K562 (cell line): ENCODE data around the gene CFAP221. TPM values are rescaled to one million over a fixed set of nuclear protein-coding genes. Genes with fewer than 3 reads are reported as not detected.

Experiments used
- ATAC-seq: fragments of 200-7000 bp; cut with Tn5 transposase; 3 replicates; pipeline ENCODE4 v1.9.1; 2020; ENCODE audit warnings: moderate library complexity
- BruUV-seq: library from RNA; stranded (reverse); fragments of 400-500 nt; replicated peaks from 2 replicates; lab custom pipeline; 2021; lab: Mats Ljungman, UMichigan
- CTCF ChIA-PET: fragments of 300-600 bp; formaldehyde crosslinking; extraction: SDS; loops from one replicate; lab custom pipeline; 2021; ENCODE audit warnings: low intra/inter-chr PET ratio; lab: Yijun Ruan, JAX
- POLR2A ChIA-PET: fragments of 300-600, 350-650 bp; sonication (Branson Sonifier 250); formaldehyde crosslinking; extraction: SDS; loops from one replicate; lab custom pipeline; 2021; ENCODE audit warnings: antibody characterized with exemption, inconsistent platforms; lab: Yijun Ruan, JAX
- DNase-seq, 4 experiments: peaks; one replicate each; pipeline versions ENCODE4 v3.0.0 to v3.0.0-alpha.2; 2011 to 2018; ENCODE audit warnings: low spot score in 3 of 4, mixed read lengths in 3 of 4; ENCODE audit errors: extremely low read depth in 1 of 4
- FAIRE-seq: peaks from 2 replicates; lab custom pipeline; 2011; peaks lifted over from hg19 to GRCh38; lab: Jason Lieb, UNC
- H2AFZ ChIP-seq: 2 replicates; pipeline ENCODE4 v1.6.0; 2011; ENCODE audit warnings: low read depth, low read length, control low read depth, inconsistent platforms
- H3K27ac ChIP-seq: fragments of 200-600 bp; 3 replicates; pipeline ENCODE4 v1.8.0; 2011; ENCODE audit warnings: low read depth, mild to moderate bottlenecking, control low read depth, inconsistent platforms, low read length, moderate library complexity, mixed read lengths; ENCODE audit errors: extremely low read depth
- H3K27me3 ChIP-seq, 2 experiments: fragments of 300-600 bp in 1 of 2; 2 replicates in 1 of 2; 3 replicates in 1 of 2; pipeline versions ENCODE4 v1.6.0 to v1.8.0; 2011; ENCODE audit warnings: inconsistent platforms in 2 of 2, low read length in 2 of 2, mild to moderate bottlenecking in 1 of 2, mixed read lengths in 1 of 2, moderate library complexity in 1 of 2; ENCODE audit not compliant: control insufficient read depth in 2 of 2, insufficient read depth in 2 of 2
- H3K36me3 ChIP-seq: fragments of 300-600 bp; 3 replicates; pipeline ENCODE4 v1.8.0; 2011; ENCODE audit warnings: mild to moderate bottlenecking, low read length, inconsistent platforms; ENCODE audit not compliant: control insufficient read depth, insufficient read depth
- H3K4me1 ChIP-seq, 2 experiments: fragments of 200-600 bp in 1 of 2; replicated peaks in 1 of 2; 2 replicates in 1 of 2; 3 replicates in 1 of 2; pipeline versions ENCODE4 v1.5.1 to v1.8.0; 2011; ENCODE audit warnings: inconsistent platforms in 2 of 2, low read length in 2 of 2, mild to moderate bottlenecking in 1 of 2, mixed read lengths in 1 of 2, moderate library complexity in 1 of 2; ENCODE audit not compliant: control insufficient read depth in 2 of 2, insufficient read depth in 2 of 2
- H3K4me2 ChIP-seq: 2 replicates; pipeline ENCODE4 v1.6.1; 2011; ENCODE audit warnings: low read length, control low read depth, inconsistent platforms, mixed read lengths; ENCODE audit not compliant: insufficient read depth
- H3K4me3 ChIP-seq: fragments of 200-600 bp; sonication (generic), shearing (Covaris generic); 2 replicates; pipeline ENCODE4 v1.5.1; 2016; ENCODE audit warnings: control low read depth, inconsistent platforms
- H3K79me2 ChIP-seq: fragments of 200-600 bp; 3 replicates; pipeline ENCODE4 v1.8.0; 2011; ENCODE audit warnings: low read length, inconsistent platforms; ENCODE audit not compliant: control insufficient read depth, insufficient read depth
- H3K9ac ChIP-seq, 2 experiments: 2 replicates each; pipeline versions ENCODE4 v1.6.0 to v1.6.1; 2011; ENCODE audit warnings: low read depth in 2 of 2, low read length in 2 of 2, control low read depth in 1 of 2, inconsistent platforms in 1 of 2, mild to moderate bottlenecking in 1 of 2, mixed read lengths in 1 of 2; ENCODE audit not compliant: insufficient read depth in 1 of 2
- H3K9me1 ChIP-seq: one replicate; pipeline ENCODE4 v1.6.0; 2011; ENCODE audit warnings: inconsistent platforms, mild to moderate bottlenecking, low read length, moderate library complexity; ENCODE audit not compliant: control insufficient read depth, insufficient read depth
- H3K9me3 ChIP-seq: replicated peaks from 2 replicates; pipeline ENCODE4 v1.5.1; 2011; ENCODE audit warnings: low read depth, low read length, inconsistent platforms; ENCODE audit not compliant: control insufficient read depth, insufficient read depth
- H4K20me1 ChIP-seq: replicated peaks from 2 replicates; pipeline ENCODE4 v1.6.1; 2011; ENCODE audit warnings: low read length, inconsistent platforms, mixed read lengths; ENCODE audit not compliant: control insufficient read depth, insufficient read depth
- CBX5 ChIP-seq: IDR thresholded peaks from 2 replicates; pipeline ENCODE4 v1.6.1; 2014; ENCODE audit warnings: low read depth, borderline replicate concordance
- CEBPB ChIP-seq: fragments of 450-650 bp; IDR thresholded peaks from 2 replicates; pipeline ENCODE4 v1.6.1; 2016; ENCODE audit warnings: missing genetic modification characterization, missing compliant biosample characterization
- CEBPG ChIP-seq, 3 experiments: fragments of 200-800 bp in 1 of 3; sonication (Bioruptor generic) in 1 of 3; sonication (generic) in 1 of 3; formaldehyde crosslinking in 1 of 3; IDR thresholded peaks in 2 of 3; conservative IDR thresholded peaks in 1 of 3; 2 replicates each; pipeline versions ENCODE4 v1.6.1 to v1.8.0; 2016 to 2022; ENCODE audit warnings: missing compliant biosample characterization in 2 of 3, missing genetic modification characterization in 2 of 3, mild to moderate bottlenecking in 1 of 3, missing genetic modification reagents in 1 of 3
- ELF2 ChIP-seq: fragments of 250-450 bp; sonication (Bioruptor Pico); IDR thresholded peaks from 2 replicates; pipeline ENCODE4 v1.5.0; 2021; ENCODE audit warnings: mild to moderate bottlenecking
- ESRRA ChIP-seq: fragments of 450-650 bp; IDR thresholded peaks from 2 replicates; pipeline ENCODE4 v1.6.1; 2014; ENCODE audit warnings: low read depth, mild to moderate bottlenecking, moderate library complexity, borderline replicate concordance
- HDAC8 ChIP-seq: fragments of 450-650 bp; IDR thresholded peaks from 2 replicates; pipeline ENCODE4 v1.6.1; 2016; ENCODE audit warnings: mild to moderate bottlenecking, missing genetic modification characterization, moderate library complexity, missing compliant biosample characterization
- RAD21 ChIP-seq, 2 experiments: fragments of 250-450 bp in 1 of 2; fragments of 450-650 bp in 1 of 2; sonication (Bioruptor Pico) in 1 of 2; formaldehyde crosslinking in 1 of 2; IDR thresholded peaks in 1 of 2; conservative IDR thresholded peaks in 1 of 2; 2 replicates each; pipeline versions ENCODE4 v1.4.0 to v1.8.0; 2020 to 2022; ENCODE audit warnings: mild to moderate bottlenecking in 2 of 2, moderate library complexity in 1 of 2
- TBP ChIP-seq: optimal IDR thresholded peaks from 2 replicates; pipeline ENCODE3; 2011; ENCODE audit warnings: low read depth, low read length, improper control_type of control experiment
- TCF7 ChIP-seq: sonication (generic); IDR thresholded peaks from 2 replicates; pipeline ENCODE4 v1.6.1; 2016; ENCODE audit warnings: antibody characterized with exemption, borderline replicate concordance
- TFAM ChIP-seq: fragments of 250-450 bp; sonication (Bioruptor Pico); conservative IDR thresholded peaks from 2 replicates; pipeline ENCODE4 v1.5.0; 2021; ENCODE audit warnings: mild to moderate bottlenecking, moderate library complexity
- TSC22D4 ChIP-seq: fragments of 450-650 bp; IDR thresholded peaks from 2 replicates; pipeline ENCODE4 v1.6.1; 2016; ENCODE audit warnings: missing genetic modification characterization, missing biosample characterization, control low read depth
- XRCC5 ChIP-seq: fragments of 200-400 bp; formaldehyde crosslinking; IDR thresholded peaks from 2 replicates; pipeline ENCODE4 v1.6.1; 2017; ENCODE audit warnings: low read depth, mild to moderate bottlenecking, low read length
- ZC3H4 ChIP-seq: sonication (generic); formaldehyde crosslinking; IDR thresholded peaks from 2 replicates; pipeline ENCODE4 v1.9.0; 2021; ENCODE audit warnings: missing genetic modification reagents, borderline replicate concordance
- WGBS: fragments of 100-300 bp; shearing (Covaris generic); methylation state at CpG from one replicate; pipeline ENCODE4 v1.1.6; 2016; ENCODE audit warnings: low coverage, mixed read lengths; ENCODE audit not compliant: insufficient coverage; ENCODE audit errors: missing lambda C conversion rate; 5-methylcytosine and 5-hydroxymethylcytosine counted together
- in situ Hi-C: fragments of 300-500 bp; cut with MboI; formaldehyde crosslinking; loops from 4 replicates; pipeline ENCODE4 v1.15.0; 2018; ENCODE audit warnings: inconsistent platforms, mixed read lengths
- intact Hi-C: fragments of 100-400 bp; cut with micrococcal nuclease; formaldehyde crosslinking; loops from 2 replicates; pipeline ENCODE4 v1.14.2; 2022
- polyA plus RNA-seq, 8 experiments: library from polyadenylated mRNA; depleted of rRNA in 4 of 8; stranded (reverse) in 5 of 8; unstranded in 3 of 8; fragments of >200 nt; fragmentation: Nextera tagmentation in 2 of 8; fragmentation: Illumina TruSeq in 1 of 8; extraction: Ambion mirVana in 2 of 8; extraction: Trizol in 1 of 8; gene quantifications; 2 replicates each; pipeline versions ENCODE4 v1.2.1 to v1.2.3, GENCODE V29; 2011 to 2014; ENCODE audit warnings: inconsistent platforms in 1 of 8, missing spikeins in 1 of 8
- total RNA-seq, 7 experiments: library from RNA; depleted of rRNA in 6 of 7; stranded (reverse); fragments of >200 nt in 6 of 7; fragmentation: Illumina TruSeq in 2 of 7; extraction: Trizol in 2 of 7; gene quantifications; 2 replicates each; pipeline versions ENCODE4 v1.2.1 to v1.2.3, GENCODE V29; 2011 to 2021; ENCODE audit warnings: low replicate concordance in 1 of 7
- TF ChIP-seq, protein P1 (sequence below), 3 experiments: IDR thresholded peaks in 2 of 3; conservative IDR thresholded peaks in 1 of 3; 2 replicates each; pipeline ENCODE4 v1.5.1; 2011 to 2012; ENCODE audit warnings: low read length in 3 of 3, mild to moderate bottlenecking in 3 of 3, control low read depth in 2 of 3, improper control_type of control experiment in 1 of 3, inconsistent platforms in 1 of 3, low read depth in 1 of 3, mixed read lengths in 1 of 3, moderate library complexity in 1 of 3; ENCODE audit not compliant: insufficient read depth in 2 of 3

Gene CFAP221
- total and polyA plus RNA-seq, 9 of the 15 experiments (the other 6 are each of a cell fraction or from before 2014, with no cell fraction given): 0.09 to 1.4 (median 0.65) TPM

GRCh38 chr2:119527999-119528398 is 16.2 kb upstream of the CFAP221 start:
- in situ Hi-C loops: no loop called here
- Histone ChIP-seq H3K27me3 (peaks cover 11 to 36% of the 10 kb centered on the region in 2 experiments), H3K9me1 (no peaks in the 10 kb centered on the region), H3K9me3 (no peaks in the 10 kb centered on the region; the same call in 1 of the 2 replicates), H3K36me3 (no peaks in the 10 kb centered on the region), H4K20me1 (no peaks in the 10 kb centered on the region), H3K4me1 (peaks cover 0 to 7% of the 10 kb centered on the region in 2 experiments; a peak in 1 of 5 replicates), H3K79me2 (no peaks in the 10 kb centered on the region), H3K9ac (no peak overlapping the region), H2AFZ (no peak overlapping the region), H3K4me2 (no peak overlapping the region), H3K27ac (no peak overlapping the region), H3K4me3 (no peak overlapping the region)
- 5% methylated on average over 2 of the region's 2 CpGs for WGBS
- FAIRE-seq (no peak), ATAC-seq (no peak), DNase-seq (no peak)
- intact Hi-C loops: no loop called here
- TF ChIP-seq CEBPB (tag) (peak; percentile 62), XRCC5 (no peak), ZC3H4 (CRISPR knock-in tag) (no peak), CEBPG (CRISPR knock-in tag; IDR thresholded peaks at IDR 0.05) (no peak), CEBPG (tag; conservative IDR thresholded peaks at IDR 0.05 in 1 of 2, IDR thresholded peaks at IDR 0.05 in 1 of 2) (0 out of 4 replicates have a peak, but pooled peaks of 1 of the 2 experiments have one; percentile 17)
- POLR2A ChIA-PET: no interaction called here
- CTCF ChIA-PET: no interaction called here
- no TSS peak for BruUV-seq

GRCh38 chr2:119531292-119531691 is 13.0 kb upstream of the CFAP221 start:
- H3K36me3 ChIP-seq: no peaks in the 10 kb centered on the region
- H3K4me2 ChIP-seq: no peak overlapping the region
- in situ Hi-C loops (no loop called here), intact Hi-C loops (no loop called here)
- no peak overlapping the region for H3K9ac ChIP-seq
- WGBS: 0% methylated on average over 3 of the region's 3 CpGs
- FAIRE-seq: no peak
- H3K79me2 ChIP-seq: no peaks in the 10 kb centered on the region
- H3K27me3 ChIP-seq: peaks cover 5 to 9% of the 10 kb centered on the region in 2 experiments; a peak in 3 of 5 replicates
- POLR2A ChIA-PET: interaction anchor here (0.8 kb wide), 1 partner anchor 25 kb away, joined by 3 read pairs; no protein-coding TSS in a partner anchor
- no peaks in the 10 kb centered on the region for H4K20me1 ChIP-seq
- CTCF ChIA-PET: no interaction called here
- no peaks in the 10 kb centered on the region for H3K4me1 ChIP-seq
- ATAC-seq: no peak
- H3K4me3 ChIP-seq: no peak overlapping the region
- peak in 1 of 4 experiments; percentile 12 for DNase-seq
- no peaks in the 10 kb centered on the region; the same call in 1 of the 2 replicates for H3K9me3 ChIP-seq
- no peak overlapping the region for H3K27ac ChIP-seq
- no peaks in the 10 kb centered on the region for H3K9me1 ChIP-seq
- no peak overlapping the region for H2AFZ ChIP-seq
- no TSS peak for BruUV-seq
- TF ChIP-seq ELF2 (no peak), TCF7 (no peak), TSC22D4 (tag) (no peak), ESRRA (no peak), TBP (no peak), HDAC8 (tag) (no peak), RAD21 (CRISPR knock-in tag; conservative IDR thresholded peaks at IDR 0.05 in 1 of 2, IDR thresholded peaks at IDR 0.05 in 1 of 2) (peak in 1 of 2 experiments; percentile 30; a peak in 1 of 4 replicates), CBX5 (no peak), TFAM (CRISPR knock-in tag) (no peak)
- TF ChIP-seq, protein P1, sequence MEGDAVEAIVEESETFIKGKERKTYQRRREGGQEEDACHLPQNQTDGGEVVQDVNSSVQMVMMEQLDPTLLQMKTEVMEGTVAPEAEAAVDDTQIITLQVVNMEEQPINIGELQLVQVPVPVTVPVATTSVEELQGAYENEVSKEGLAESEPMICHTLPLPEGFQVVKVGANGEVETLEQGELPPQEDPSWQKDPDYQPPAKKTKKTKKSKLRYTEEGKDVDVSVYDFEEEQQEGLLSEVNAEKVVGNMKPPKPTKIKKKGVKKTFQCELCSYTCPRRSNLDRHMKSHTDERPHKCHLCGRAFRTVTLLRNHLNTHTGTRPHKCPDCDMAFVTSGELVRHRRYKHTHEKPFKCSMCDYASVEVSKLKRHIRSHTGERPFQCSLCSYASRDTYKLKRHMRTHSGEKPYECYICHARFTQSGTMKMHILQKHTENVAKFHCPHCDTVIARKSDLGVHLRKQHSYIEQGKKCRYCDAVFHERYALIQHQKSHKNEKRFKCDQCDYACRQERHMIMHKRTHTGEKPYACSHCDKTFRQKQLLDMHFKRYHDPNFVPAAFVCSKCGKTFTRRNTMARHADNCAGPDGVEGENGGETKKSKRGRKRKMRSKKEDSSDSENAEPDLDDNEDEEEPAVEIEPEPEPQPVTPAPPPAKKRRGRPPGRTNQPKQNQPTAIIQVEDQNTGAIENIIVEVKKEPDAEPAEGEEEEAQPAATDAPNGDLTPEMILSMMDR (IDR thresholded peaks at IDR 0.05 in 2 of 3, conservative IDR thresholded peaks at IDR 0.05 in 1 of 3; ENCODE audit: insufficient read depth in 2 of 3, low read depth in 1 of 3, low read length in 3 of 3): peak in 1 of 3 experiments; percentile 25; a peak in 2 of 6 replicates
